K562 (cell line): ENCODE measurements around the gene BTBD2. TPM values are rescaled to one million over a fixed set of nuclear protein-coding genes. Genes with fewer than 3 reads are reported as not detected.

Experiments
- ATAC-seq: fragments of 200-7000 bp; cut with Tn5 transposase; 3 replicates; pipeline ENCODE4 v1.9.1; 2020; ENCODE audit warnings: moderate library complexity
- BruUV-seq: library from RNA; stranded (reverse); fragments of 400-500 nt; replicated peaks from 2 replicates; lab custom pipeline; 2021; lab: Mats Ljungman, UMichigan
- CTCF ChIA-PET: fragments of 300-600 bp; formaldehyde crosslinking; extraction: SDS; loops from one replicate; lab custom pipeline; 2021; ENCODE audit warnings: low intra/inter-chr PET ratio; lab: Yijun Ruan, JAX
- POLR2A ChIA-PET: fragments of 300-600, 350-650 bp; sonication (Branson Sonifier 250); formaldehyde crosslinking; extraction: SDS; loops from one replicate; lab custom pipeline; 2021; ENCODE audit warnings: antibody characterized with exemption, inconsistent platforms; lab: Yijun Ruan, JAX
- DNase-seq, 4 experiments: peaks; one replicate each; pipeline versions ENCODE4 v3.0.0 to v3.0.0-alpha.2; 2011 to 2018; ENCODE audit warnings: low spot score in 3 of 4, mixed read lengths in 3 of 4; ENCODE audit errors: extremely low read depth in 1 of 4
- FAIRE-seq: peaks from 2 replicates; lab custom pipeline; 2011; peaks lifted over from hg19 to GRCh38; lab: Jason Lieb, UNC
- H2AFZ ChIP-seq: 2 replicates; pipeline ENCODE4 v1.6.0; 2011; ENCODE audit warnings: low read depth, low read length, control low read depth, inconsistent platforms
- H3K27ac ChIP-seq: fragments of 200-600 bp; 3 replicates; pipeline ENCODE4 v1.8.0; 2011; ENCODE audit warnings: low read depth, mild to moderate bottlenecking, control low read depth, inconsistent platforms, low read length, moderate library complexity, mixed read lengths; ENCODE audit errors: extremely low read depth
- H3K27me3 ChIP-seq, 2 experiments: fragments of 300-600 bp in 1 of 2; 2 replicates in 1 of 2; 3 replicates in 1 of 2; pipeline versions ENCODE4 v1.6.0 to v1.8.0; 2011; ENCODE audit warnings: inconsistent platforms in 2 of 2, low read length in 2 of 2, mild to moderate bottlenecking in 1 of 2, mixed read lengths in 1 of 2, moderate library complexity in 1 of 2; ENCODE audit not compliant: control insufficient read depth in 2 of 2, insufficient read depth in 2 of 2
- H3K36me3 ChIP-seq: fragments of 300-600 bp; 3 replicates; pipeline ENCODE4 v1.8.0; 2011; ENCODE audit warnings: mild to moderate bottlenecking, low read length, inconsistent platforms; ENCODE audit not compliant: control insufficient read depth, insufficient read depth
- H3K4me1 ChIP-seq, 2 experiments: fragments of 200-600 bp in 1 of 2; replicated peaks in 1 of 2; 2 replicates in 1 of 2; 3 replicates in 1 of 2; pipeline versions ENCODE4 v1.5.1 to v1.8.0; 2011; ENCODE audit warnings: inconsistent platforms in 2 of 2, low read length in 2 of 2, mild to moderate bottlenecking in 1 of 2, mixed read lengths in 1 of 2, moderate library complexity in 1 of 2; ENCODE audit not compliant: control insufficient read depth in 2 of 2, insufficient read depth in 2 of 2
- H3K4me2 ChIP-seq: 2 replicates; pipeline ENCODE4 v1.6.1; 2011; ENCODE audit warnings: low read length, control low read depth, inconsistent platforms, mixed read lengths; ENCODE audit not compliant: insufficient read depth
- H3K4me3 ChIP-seq: fragments of 200-600 bp; sonication (generic), shearing (Covaris generic); 2 replicates; pipeline ENCODE4 v1.5.1; 2016; ENCODE audit warnings: control low read depth, inconsistent platforms
- H3K79me2 ChIP-seq: fragments of 200-600 bp; 3 replicates; pipeline ENCODE4 v1.8.0; 2011; ENCODE audit warnings: low read length, inconsistent platforms; ENCODE audit not compliant: control insufficient read depth, insufficient read depth
- H3K9ac ChIP-seq, 2 experiments: 2 replicates each; pipeline versions ENCODE4 v1.6.0 to v1.6.1; 2011; ENCODE audit warnings: low read depth in 2 of 2, low read length in 2 of 2, control low read depth in 1 of 2, inconsistent platforms in 1 of 2, mild to moderate bottlenecking in 1 of 2, mixed read lengths in 1 of 2; ENCODE audit not compliant: insufficient read depth in 1 of 2
- H3K9me1 ChIP-seq: one replicate; pipeline ENCODE4 v1.6.0; 2011; ENCODE audit warnings: inconsistent platforms, mild to moderate bottlenecking, low read length, moderate library complexity; ENCODE audit not compliant: control insufficient read depth, insufficient read depth
- H3K9me3 ChIP-seq: replicated peaks from 2 replicates; pipeline ENCODE4 v1.5.1; 2011; ENCODE audit warnings: low read depth, low read length, inconsistent platforms; ENCODE audit not compliant: control insufficient read depth, insufficient read depth
- H4K20me1 ChIP-seq: replicated peaks from 2 replicates; pipeline ENCODE4 v1.6.1; 2011; ENCODE audit warnings: low read length, inconsistent platforms, mixed read lengths; ENCODE audit not compliant: control insufficient read depth, insufficient read depth
- CC2D1A ChIP-seq: fragments of 450-650 bp; IDR thresholded peaks from 2 replicates; pipeline ENCODE4 v1.6.1; 2017; ENCODE audit warnings: mild to moderate bottlenecking
- FOXK2 ChIP-seq, 2 experiments: fragments of 450-650 bp; IDR thresholded peaks in 1 of 2; conservative IDR thresholded peaks in 1 of 2; 2 replicates each; pipeline ENCODE4 v1.6.1; 2016; ENCODE audit warnings: low read depth in 2 of 2, mild to moderate bottlenecking in 1 of 2
- FUS ChIP-seq: fragments of 200-400 bp; formaldehyde crosslinking; optimal IDR thresholded peaks from 2 replicates; pipeline ENCODE3; 2017; ENCODE audit warnings: low read depth, low read length
- RBFOX2 ChIP-seq: fragments of 200-400 bp; formaldehyde crosslinking; IDR thresholded peaks from 2 replicates; pipeline ENCODE4 v1.6.1; 2017; ENCODE audit warnings: low read depth, mild to moderate bottlenecking, low read length, moderate library complexity
- RFX1 ChIP-seq: fragments of 450-650 bp; IDR thresholded peaks from 2 replicates; pipeline ENCODE4 v1.6.1; 2016; ENCODE audit warnings: mild to moderate bottlenecking, moderate library complexity
- TSC22D4 ChIP-seq: fragments of 450-650 bp; IDR thresholded peaks from 2 replicates; pipeline ENCODE4 v1.6.1; 2016; ENCODE audit warnings: missing genetic modification characterization, missing biosample characterization, control low read depth
- XRCC4 ChIP-seq: IDR thresholded peaks from one replicate; pipeline ENCODE4 v1.6.1; 2011; ENCODE audit not compliant: insufficient read depth, insufficient read length; ENCODE audit errors: extremely low read depth
- WGBS: fragments of 100-300 bp; shearing (Covaris generic); methylation state at CpG from one replicate; pipeline ENCODE4 v1.1.6; 2016; ENCODE audit warnings: low coverage, mixed read lengths; ENCODE audit not compliant: insufficient coverage; ENCODE audit errors: missing lambda C conversion rate; 5-methylcytosine and 5-hydroxymethylcytosine counted together
- in situ Hi-C: fragments of 300-500 bp; cut with MboI; formaldehyde crosslinking; loops from 4 replicates; pipeline ENCODE4 v1.15.0; 2018; ENCODE audit warnings: inconsistent platforms, mixed read lengths
- intact Hi-C: fragments of 100-400 bp; cut with micrococcal nuclease; formaldehyde crosslinking; loops from 2 replicates; pipeline ENCODE4 v1.14.2; 2022
- polyA plus RNA-seq, 8 experiments: library from polyadenylated mRNA; depleted of rRNA in 4 of 8; stranded (reverse) in 5 of 8; unstranded in 3 of 8; fragments of >200 nt; fragmentation: Nextera tagmentation in 2 of 8; fragmentation: Illumina TruSeq in 1 of 8; extraction: Ambion mirVana in 2 of 8; extraction: Trizol in 1 of 8; gene quantifications; 2 replicates each; pipeline versions ENCODE4 v1.2.1 to v1.2.3, GENCODE V29; 2011 to 2014; ENCODE audit warnings: inconsistent platforms in 1 of 8, missing spikeins in 1 of 8
- total RNA-seq, 7 experiments: library from RNA; depleted of rRNA in 6 of 7; stranded (reverse); fragments of >200 nt in 6 of 7; fragmentation: Illumina TruSeq in 2 of 7; extraction: Trizol in 2 of 7; gene quantifications; 2 replicates each; pipeline versions ENCODE4 v1.2.1 to v1.2.3, GENCODE V29; 2011 to 2021; ENCODE audit warnings: low replicate concordance in 1 of 7
- TF ChIP-seq, protein P1 (sequence below): fragments of 200-600 bp; sonication (generic); IDR thresholded peaks from one replicate; pipeline ENCODE4 v1.6.1; 2012; ENCODE audit warnings: mild to moderate bottlenecking, low read depth, low read length, inconsistent platforms
- TF ChIP-seq, protein P2 (sequence below): fragments of 250-450 bp; sonication (Bioruptor Pico); IDR thresholded peaks from 2 replicates; pipeline ENCODE4 v1.8.0; 2022; ENCODE audit warnings: moderate library complexity, mild to moderate bottlenecking, inconsistent platforms

The BTBD2 gene
- total and polyA plus RNA-seq, 9 of the 15 experiments (the other 6 are each of a cell fraction or from before 2014, with no cell fraction given) = 0.10 to 15.6 (median 6.9) TPM

DNA sequence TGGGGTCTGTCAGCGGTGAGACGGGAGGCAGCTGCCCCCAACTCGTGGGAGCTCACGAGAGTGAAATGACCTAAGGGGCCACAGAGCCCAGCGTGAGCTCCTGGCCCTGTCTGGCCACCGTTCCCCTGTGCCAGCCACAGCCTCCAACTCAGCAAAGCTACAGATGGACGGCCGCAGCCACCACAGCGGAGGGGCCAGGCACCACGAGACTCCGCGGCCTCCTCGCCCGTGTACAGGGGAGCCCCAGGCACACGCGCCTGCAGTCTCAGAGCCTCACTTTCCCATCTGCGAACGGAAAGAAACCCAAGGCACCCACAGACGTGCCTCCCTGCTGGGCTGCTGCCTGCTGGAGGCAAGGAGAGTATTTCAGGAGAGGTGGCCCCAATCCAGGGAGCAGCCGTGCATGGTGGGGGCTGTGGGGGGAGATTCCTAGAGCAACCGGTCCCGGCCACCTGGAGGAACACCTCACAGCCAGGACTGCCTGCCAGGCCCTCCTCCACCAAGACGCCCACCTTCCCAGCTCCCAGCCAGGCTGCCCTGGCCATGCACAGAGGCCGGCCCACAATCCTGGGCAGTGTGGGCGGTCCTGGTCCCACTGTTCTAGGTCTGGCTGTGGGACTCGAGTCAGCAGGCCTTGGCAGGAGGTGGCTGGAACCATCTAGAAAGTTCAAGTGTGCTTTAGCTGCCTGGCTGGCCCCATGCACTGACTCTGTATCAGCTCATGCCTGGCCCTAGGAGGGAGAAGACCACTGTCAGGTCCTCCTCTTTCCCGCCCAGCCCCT lies 33.6 kb upstream of the BTBD2 start:
- BruUV-seq = no TSS peak
- CTCF ChIA-PET = interaction anchor here (0.8 kb wide), 1 partner anchor 21 kb away, joined by 3 read pairs; no protein-coding TSS in a partner anchor
- peaks cover 47% of the 10 kb centered on the region for H3K79me2 ChIP-seq
- H3K9me3 ChIP-seq = no peaks in the 10 kb centered on the region
- peak overlapping the region; percentile 90 for H3K4me3 ChIP-seq
- DNase-seq (no peak), FAIRE-seq (no peak), ATAC-seq (no peak)
- POLR2A ChIA-PET = interaction anchor here (0.5 to 5.5 kb wide), 17 partner anchors 9 to 489 kb away, joined by 3 to 72 read pairs (median 3); no protein-coding TSS in a partner anchor
- peaks cover 7% of the 10 kb centered on the region for H3K9me1 ChIP-seq
- H2AFZ ChIP-seq = no peak overlapping the region
- WGBS = 83% methylated on average over 23 of the region's 27 CpGs
- H3K4me2 ChIP-seq = peak overlapping the region; percentile 84
- intact Hi-C loops (no loop called here), in situ Hi-C loops (no loop called here)
- H3K27ac ChIP-seq = peak overlapping the region; percentile 75; the same call in 2 of the 3 replicates
- peaks cover 23% of the 10 kb centered on the region for H4K20me1 ChIP-seq
- peaks cover 57% of the 10 kb centered on the region; the same call in 2 of the 3 replicates for H3K36me3 ChIP-seq
- H3K27me3 ChIP-seq = no peaks in the 10 kb centered on the region
- peak overlapping the region; percentile 74 to 99; a peak in 3 of 4 replicates for H3K9ac ChIP-seq
- peaks cover 22 to 80% of the 10 kb centered on the region in 2 experiments for H3K4me1 ChIP-seq
- TF ChIP-seq, protein P1, sequence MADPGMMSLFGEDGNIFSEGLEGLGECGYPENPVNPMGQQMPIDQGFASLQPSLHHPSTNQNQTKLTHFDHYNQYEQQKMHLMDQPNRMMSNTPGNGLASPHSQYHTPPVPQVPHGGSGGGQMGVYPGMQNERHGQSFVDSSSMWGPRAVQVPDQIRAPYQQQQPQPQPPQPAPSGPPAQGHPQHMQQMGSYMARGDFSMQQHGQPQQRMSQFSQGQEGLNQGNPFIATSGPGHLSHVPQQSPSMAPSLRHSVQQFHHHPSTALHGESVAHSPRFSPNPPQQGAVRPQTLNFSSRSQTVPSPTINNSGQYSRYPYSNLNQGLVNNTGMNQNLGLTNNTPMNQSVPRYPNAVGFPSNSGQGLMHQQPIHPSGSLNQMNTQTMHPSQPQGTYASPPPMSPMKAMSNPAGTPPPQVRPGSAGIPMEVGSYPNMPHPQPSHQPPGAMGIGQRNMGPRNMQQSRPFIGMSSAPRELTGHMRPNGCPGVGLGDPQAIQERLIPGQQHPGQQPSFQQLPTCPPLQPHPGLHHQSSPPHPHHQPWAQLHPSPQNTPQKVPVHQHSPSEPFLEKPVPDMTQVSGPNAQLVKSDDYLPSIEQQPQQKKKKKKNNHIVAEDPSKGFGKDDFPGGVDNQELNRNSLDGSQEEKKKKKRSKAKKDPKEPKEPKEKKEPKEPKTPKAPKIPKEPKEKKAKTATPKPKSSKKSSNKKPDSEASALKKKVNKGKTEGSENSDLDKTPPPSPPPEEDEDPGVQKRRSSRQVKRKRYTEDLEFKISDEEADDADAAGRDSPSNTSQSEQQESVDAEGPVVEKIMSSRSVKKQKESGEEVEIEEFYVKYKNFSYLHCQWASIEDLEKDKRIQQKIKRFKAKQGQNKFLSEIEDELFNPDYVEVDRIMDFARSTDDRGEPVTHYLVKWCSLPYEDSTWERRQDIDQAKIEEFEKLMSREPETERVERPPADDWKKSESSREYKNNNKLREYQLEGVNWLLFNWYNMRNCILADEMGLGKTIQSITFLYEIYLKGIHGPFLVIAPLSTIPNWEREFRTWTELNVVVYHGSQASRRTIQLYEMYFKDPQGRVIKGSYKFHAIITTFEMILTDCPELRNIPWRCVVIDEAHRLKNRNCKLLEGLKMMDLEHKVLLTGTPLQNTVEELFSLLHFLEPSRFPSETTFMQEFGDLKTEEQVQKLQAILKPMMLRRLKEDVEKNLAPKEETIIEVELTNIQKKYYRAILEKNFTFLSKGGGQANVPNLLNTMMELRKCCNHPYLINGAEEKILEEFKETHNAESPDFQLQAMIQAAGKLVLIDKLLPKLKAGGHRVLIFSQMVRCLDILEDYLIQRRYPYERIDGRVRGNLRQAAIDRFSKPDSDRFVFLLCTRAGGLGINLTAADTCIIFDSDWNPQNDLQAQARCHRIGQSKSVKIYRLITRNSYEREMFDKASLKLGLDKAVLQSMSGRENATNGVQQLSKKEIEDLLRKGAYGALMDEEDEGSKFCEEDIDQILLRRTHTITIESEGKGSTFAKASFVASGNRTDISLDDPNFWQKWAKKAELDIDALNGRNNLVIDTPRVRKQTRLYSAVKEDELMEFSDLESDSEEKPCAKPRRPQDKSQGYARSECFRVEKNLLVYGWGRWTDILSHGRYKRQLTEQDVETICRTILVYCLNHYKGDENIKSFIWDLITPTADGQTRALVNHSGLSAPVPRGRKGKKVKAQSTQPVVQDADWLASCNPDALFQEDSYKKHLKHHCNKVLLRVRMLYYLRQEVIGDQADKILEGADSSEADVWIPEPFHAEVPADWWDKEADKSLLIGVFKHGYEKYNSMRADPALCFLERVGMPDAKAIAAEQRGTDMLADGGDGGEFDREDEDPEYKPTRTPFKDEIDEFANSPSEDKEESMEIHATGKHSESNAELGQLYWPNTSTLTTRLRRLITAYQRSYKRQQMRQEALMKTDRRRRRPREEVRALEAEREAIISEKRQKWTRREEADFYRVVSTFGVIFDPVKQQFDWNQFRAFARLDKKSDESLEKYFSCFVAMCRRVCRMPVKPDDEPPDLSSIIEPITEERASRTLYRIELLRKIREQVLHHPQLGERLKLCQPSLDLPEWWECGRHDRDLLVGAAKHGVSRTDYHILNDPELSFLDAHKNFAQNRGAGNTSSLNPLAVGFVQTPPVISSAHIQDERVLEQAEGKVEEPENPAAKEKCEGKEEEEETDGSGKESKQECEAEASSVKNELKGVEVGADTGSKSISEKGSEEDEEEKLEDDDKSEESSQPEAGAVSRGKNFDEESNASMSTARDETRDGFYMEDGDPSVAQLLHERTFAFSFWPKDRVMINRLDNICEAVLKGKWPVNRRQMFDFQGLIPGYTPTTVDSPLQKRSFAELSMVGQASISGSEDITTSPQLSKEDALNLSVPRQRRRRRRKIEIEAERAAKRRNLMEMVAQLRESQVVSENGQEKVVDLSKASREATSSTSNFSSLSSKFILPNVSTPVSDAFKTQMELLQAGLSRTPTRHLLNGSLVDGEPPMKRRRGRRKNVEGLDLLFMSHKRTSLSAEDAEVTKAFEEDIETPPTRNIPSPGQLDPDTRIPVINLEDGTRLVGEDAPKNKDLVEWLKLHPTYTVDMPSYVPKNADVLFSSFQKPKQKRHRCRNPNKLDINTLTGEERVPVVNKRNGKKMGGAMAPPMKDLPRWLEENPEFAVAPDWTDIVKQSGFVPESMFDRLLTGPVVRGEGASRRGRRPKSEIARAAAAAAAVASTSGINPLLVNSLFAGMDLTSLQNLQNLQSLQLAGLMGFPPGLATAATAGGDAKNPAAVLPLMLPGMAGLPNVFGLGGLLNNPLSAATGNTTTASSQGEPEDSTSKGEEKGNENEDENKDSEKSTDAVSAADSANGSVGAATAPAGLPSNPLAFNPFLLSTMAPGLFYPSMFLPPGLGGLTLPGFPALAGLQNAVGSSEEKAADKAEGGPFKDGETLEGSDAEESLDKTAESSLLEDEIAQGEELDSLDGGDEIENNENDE = no peak
- TF ChIP-seq, protein P2, sequence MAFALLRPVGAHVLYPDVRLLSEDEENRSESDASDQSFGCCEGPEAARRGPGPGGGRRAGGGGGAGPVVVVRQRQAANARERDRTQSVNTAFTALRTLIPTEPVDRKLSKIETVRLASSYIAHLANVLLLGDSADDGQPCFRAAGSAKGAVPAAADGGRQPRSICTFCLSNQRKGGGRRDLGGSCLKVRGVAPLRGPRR (CRISPR knock-in tag) = no peak
- peak; percentile 69 for TF ChIP-seq RBFOX2
- no peak for TF ChIP-seq XRCC4
- TF ChIP-seq FUS = no peak
- TF ChIP-seq RFX1 = no peak
- no peak for TF ChIP-seq CC2D1A
- no peak for TF ChIP-seq FOXK2 (conservative IDR thresholded peaks at IDR 0.05 in 1 of 2, IDR thresholded peaks at IDR 0.05 in 1 of 2; ENCODE audit: low read depth in 2 of 2)
- no peak for TF ChIP-seq TSC22D4 (tag)
